B cell (primary cell): ENCODE data around the gene GSC2.

Experiments used
- EZH2 ChIP-seq: IDR thresholded peaks from 2 replicates; pipeline ENCODE4 v1.6.1; 2012; ENCODE audit warnings: borderline replicate concordance, low read depth, mild to moderate bottlenecking, moderate library complexity, low read length; ENCODE audit not compliant: insufficient read depth, poor library complexity, severe bottlenecking
- TF ChIP-seq, protein P1 (sequence below): fragments of 200-600 bp; IDR thresholded peaks from one replicate; pipeline ENCODE4 v1.8.0; 2022; ENCODE audit warnings: antibody characterized with exemption, mild to moderate bottlenecking

DNA sequence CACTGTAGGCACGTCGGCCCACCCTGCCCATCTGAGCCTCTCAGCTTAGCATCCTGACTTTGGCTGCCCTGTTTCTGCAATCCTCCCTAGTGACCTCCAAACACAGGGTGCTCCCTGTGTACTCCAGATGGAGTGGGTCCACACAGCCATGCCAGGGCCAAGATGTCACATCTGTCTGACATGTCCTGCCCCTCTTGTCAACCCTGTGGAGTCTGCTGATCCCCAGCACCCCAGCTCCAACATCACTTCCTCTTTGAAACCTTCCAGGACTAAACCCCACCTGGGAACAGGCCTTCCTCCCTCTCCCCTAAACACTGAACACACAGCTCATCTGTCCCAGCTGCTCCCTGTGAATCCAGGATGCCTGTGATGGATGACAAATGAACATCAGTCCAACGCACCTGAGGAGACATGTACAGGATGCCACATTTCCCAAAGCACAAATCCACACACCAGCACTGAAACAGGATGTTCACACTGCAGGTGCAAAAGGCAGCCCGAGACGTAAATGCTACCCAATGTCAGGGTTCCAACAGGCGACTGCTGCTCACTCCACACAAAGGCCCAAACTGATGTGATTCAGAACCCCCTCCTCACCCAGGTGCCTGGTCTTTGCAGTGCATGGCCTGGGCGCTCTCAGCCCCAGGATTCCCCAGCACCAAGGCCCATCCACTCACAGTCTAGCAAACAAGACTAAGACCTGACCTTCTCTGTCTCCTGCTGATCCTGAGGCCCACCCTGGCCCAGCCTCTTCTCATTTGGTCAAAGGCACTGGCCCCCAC, 21.0 kb downstream of the GSC2 start:
- TF ChIP-seq, protein P1, sequence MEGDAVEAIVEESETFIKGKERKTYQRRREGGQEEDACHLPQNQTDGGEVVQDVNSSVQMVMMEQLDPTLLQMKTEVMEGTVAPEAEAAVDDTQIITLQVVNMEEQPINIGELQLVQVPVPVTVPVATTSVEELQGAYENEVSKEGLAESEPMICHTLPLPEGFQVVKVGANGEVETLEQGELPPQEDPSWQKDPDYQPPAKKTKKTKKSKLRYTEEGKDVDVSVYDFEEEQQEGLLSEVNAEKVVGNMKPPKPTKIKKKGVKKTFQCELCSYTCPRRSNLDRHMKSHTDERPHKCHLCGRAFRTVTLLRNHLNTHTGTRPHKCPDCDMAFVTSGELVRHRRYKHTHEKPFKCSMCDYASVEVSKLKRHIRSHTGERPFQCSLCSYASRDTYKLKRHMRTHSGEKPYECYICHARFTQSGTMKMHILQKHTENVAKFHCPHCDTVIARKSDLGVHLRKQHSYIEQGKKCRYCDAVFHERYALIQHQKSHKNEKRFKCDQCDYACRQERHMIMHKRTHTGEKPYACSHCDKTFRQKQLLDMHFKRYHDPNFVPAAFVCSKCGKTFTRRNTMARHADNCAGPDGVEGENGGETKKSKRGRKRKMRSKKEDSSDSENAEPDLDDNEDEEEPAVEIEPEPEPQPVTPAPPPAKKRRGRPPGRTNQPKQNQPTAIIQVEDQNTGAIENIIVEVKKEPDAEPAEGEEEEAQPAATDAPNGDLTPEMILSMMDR: no peak
- no peak for TF ChIP-seq EZH2
